GM18519 (cell line): ENCODE measurements around the gene SLX4.
"Not testable (repeated sequence)": the region's sequence is repeated elsewhere in the genome, so short reads cannot be mapped to it uniquely, and the experiment has no call there.

Experiments used
- ATAC-seq: cut with Tn5 transposase; IDR thresholded peaks from one replicate; pipeline ENCODE4 v1.9.1; 2021; ENCODE audit warnings: mild to moderate bottlenecking, moderate library complexity; ENCODE audit not compliant: unreplicated experiment, low FRiP score

The SLX4 gene

DNA sequence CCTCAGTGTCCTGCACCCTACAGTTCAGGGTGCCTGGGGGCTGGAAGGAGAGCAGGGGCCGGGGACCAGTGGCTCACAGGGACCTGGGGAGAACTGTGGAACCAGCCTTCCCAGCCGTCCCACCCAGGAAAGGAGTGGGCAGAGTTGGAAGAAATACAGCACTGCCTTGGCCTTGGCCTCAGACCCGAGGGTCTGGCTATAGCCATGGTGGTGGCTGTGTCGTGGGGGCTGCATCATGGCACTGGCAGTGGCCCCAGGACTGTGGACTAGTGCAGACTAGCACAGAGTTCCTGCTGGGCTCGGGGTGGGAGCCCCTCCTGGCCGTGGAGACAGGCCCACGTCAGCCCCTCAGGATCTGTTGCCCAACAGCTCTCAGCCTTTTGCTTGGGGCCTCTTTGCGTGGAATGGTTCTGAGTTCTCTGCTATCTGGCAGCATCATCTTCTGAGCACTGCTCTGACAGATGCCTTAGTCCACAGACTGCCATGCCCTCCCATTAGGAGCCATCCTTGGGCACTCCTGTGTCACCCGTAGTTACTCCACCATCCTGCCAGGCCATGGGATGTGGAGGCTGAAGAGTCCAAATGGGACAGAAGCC lies 30.5 kb upstream of the SLX4 start:
- no peak for ATAC-seq

DNA sequence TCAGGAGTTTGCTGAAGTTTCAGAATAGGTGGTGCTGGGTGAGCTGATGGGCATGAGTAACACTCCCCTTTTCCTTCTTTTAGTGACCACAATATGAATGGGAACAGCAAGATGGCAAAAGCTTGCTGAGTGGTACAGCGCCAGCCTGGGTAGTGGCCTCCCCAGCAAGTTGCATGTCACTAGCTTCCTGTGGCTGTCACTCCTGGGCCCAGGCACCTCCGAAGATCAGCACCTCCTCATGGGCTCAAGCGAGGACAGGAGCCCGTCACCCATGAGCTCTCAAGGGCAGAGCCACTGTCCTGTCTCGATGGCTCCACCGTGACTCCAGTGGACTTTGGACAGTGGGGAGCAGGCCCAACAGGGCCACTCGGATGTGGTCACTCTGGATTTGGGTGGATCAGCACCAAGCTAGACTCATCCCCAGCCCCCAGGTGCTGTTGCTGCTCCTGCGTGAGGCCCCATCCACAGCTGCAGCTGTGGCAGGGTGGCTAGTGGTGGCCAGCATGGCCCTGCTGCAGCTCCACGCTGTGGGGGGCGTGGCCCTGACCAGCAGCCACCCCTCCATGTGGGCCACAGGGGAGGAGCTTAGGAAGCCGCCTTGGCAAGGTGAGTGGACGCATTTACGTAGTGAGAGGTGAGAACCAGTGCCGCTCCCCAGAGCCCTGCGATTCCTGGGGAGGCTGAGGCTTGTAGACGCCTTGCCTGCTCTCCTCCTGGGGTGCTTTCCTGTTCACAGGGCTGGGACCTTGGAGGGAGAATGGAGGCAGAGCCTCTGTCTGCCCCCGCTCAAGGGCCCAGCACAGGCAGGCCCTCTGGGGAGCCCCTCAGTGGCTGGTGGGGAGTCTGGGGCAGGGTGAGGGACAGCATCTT lies 29.5 kb upstream of the SLX4 start:
- ATAC-seq: no peak

DNA sequence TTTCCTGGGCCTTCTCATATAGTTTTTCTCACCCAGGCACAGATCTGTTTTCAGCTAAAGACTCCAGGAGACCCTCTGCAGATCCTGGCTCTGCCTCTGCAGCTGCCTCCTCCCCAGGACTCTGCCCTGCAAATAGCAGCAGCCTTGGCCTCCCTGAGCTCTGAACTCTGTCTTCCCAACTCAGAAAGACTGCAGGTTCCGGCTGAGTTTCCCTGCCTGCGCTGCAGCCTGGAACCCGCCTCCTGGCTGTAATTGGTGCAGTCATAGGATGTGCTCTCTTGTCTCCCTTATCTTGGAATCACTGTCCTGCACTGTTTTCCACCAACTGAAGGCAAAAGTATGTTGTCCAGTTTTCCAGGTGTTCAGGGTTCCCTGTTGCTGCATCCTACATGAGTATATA lies 28.8 kb upstream of the SLX4 start:
- no peak for ATAC-seq

DNA sequence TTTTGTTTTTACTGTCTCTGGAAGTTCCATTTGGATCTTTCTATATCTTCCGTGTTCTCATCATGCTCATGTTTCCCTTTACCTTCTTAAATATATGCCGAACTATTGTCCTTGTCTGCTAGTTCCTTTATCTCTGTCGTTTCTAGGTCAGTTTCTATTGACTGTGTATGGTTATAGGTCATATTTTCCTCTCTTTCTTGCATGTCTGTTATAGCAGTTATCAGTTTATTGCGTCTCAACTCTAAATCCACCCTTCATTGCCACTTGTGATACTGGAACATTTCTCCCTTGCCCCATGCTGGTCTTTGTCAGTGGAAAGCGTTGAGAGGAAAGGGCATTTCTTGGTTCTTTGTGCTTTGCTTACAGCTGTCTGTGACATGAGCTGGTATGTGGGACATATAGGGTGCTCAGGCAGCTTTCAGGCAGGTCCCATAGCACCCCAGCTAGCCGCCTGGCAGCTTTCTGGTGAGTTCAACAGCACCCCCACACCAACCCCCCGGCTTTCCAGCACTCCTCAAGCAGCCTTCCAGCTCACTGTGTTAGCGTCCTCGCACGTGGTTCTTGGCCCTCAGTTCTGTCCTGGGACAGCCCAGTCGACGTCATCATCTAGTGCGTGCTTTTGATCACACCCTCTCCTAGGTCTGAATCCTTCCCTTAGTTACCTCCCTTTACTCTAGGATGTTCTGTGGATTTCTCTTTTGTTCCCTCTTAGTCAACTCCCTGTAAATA lies 27.7 kb upstream of the SLX4 start:
- no peak for ATAC-seq

DNA sequence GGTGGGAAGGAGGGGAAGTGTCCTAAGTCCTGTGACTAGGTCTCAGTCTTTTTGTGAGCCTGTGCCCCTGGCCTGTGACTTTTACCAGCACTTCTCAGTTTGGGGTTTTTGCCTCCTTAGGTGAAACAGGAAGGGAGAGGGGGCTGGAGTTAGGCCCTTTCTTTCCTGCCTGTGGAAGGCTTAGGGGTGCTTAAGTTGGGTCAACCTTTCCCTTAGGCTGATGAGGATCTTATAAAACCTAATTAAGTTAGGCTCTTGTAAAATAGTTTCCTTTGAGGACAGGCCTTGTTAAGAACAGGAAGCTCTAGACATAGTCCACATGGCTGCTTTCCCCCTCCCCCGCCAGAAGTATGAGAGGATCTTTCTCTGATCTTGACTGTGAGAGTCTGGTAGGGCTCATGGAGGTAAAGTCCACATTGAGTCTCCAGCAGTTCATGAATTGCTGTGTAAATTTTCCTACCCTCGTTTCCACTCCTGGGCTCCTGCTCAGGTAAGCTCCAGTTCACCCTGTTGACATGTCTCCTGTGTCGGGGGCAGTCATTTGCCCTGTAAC lies 26.0 kb upstream of the SLX4 start:
- ATAC-seq: no peak

DNA sequence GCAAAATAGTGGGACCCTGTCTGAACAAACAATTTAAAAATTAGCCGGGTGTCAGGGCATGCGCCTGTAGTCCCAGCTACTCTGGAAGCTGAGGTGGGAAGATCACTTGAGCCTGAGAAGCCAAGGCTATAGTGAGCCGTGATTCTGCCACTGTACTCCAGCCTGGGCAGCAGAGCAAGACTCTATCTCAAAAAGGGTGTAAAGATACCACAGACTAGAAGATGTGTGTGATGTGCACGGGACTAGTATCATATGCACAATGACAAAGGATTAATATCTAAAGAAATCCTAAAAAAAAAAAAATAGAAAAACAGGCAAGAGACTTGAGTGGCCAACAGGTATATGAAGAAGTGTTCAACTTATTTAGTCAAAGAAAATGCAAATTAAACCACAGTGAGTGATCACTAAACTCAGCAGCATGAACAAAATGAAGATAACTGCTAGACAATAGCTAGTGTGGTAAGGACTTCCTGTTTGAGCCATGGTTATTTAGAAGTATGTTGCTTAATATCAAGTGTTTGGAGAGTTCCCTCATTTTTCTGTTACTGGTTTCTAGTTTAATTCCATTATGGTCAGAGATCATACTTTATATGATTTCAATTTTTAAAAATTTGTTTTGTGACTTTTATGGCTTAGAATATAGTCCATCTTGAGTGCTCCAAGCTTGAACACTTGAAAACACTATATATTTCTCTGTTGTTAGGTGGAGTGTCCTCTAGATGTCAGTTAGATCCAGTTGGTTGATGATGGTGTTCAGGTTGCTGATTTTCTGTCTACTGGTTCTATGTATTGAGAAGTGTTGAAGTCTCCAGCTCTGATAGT lies 14.7 kb upstream of the SLX4 start:
- no peak for ATAC-seq

DNA sequence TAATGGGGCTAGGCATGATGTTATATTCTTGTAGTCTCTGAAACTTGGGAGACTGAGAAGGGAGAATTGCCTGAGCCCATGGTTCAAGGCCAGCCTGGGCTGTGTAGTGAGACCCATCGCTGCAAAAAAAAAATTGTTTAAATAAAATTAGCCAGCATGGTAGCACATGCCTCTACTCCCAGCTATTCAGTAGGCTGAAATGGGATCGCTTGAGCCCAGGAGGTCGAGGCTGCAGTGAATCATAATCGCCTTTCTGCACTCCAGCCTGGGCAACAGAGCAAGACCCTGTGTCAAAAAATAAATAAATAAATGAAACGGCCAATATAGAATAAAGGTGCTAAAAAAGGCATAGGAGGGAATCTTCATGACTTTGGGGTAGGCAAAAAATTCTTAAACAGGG lies 13.9 kb upstream of the SLX4 start:
- ATAC-seq: no peak

DNA sequence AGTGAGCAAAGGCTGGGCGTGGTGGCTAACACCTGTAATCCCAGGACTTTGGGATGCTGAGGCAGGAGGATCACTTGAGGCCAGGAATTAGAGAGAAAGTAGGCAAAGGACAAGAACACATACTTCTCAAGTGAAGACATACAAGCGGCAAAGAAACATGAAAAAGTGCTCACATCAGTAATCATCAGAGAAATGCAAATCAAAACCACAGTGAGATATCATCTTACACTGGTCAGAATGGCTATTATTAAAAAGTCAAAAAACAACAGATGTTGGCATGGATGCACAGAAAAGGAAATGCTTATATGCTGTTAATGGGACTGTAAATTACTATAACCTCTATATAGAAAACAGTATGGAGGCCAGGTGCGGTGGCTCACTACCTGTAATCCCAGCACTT lies 12.2 kb upstream of the SLX4 start:
- no peak for ATAC-seq

DNA sequence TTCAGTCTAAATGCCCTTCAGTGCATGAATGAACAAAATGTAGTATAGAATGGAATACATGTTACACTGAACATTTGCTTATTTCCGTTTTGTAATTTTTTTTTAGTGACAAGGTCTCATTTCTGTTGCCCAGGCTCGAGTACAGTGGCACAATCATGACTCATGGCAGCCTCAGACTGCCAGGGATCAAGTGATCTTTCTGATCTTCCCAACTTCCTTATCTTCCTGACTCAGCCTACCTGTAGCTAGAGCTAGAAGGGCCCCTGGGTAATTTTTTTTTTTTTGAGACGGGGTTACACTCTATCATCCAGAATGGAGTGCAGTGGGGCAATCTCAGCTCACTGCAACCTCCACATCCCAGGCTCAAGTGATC lies 7.3 kb upstream of the SLX4 start:
- no peak for ATAC-seq

DNA sequence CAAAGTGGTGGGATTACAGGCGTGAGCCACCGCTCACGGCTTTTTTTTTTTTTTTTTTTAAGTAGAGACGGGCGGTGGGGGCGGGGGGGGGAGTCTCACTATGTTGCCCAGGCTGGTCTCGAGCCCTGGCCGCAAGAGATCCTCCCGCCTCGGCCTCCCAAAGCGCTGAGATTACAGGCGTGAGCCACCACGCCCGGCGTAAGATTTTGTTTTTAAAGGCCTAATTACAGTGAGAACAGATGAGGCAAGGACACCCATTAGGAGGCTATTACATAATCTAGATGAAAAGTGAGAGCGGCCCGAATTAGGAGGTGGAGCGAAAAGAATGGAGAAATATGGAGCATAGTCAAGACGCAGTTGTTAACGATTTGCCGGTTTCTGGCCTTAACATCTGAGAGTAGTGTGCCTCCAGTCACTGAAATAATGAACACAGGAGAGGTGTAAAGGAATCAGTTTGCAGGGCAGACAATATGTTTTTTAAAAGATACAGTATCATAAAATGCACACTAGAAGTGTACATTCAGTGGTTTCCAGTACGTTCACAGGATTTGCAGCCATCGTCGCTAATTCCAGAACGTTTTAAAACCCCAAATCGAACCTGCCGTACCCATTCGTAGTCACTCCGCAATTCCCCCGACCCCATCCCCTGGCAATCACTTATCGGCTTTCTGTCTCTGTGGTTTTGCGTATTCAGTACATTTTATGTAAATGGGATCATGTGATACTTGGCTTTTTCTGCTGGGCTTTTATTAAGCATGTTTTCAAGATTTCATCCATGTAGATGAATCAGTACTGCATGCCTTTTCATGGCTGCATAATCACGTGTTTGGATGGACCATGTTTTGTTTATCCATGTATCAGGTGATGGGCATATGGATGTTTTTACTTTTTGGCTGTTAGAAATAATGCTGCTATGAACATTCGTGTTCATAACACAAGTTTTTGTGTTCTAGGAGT lies 1.4 kb upstream of the SLX4 start:
- ATAC-seq: no peak

DNA sequence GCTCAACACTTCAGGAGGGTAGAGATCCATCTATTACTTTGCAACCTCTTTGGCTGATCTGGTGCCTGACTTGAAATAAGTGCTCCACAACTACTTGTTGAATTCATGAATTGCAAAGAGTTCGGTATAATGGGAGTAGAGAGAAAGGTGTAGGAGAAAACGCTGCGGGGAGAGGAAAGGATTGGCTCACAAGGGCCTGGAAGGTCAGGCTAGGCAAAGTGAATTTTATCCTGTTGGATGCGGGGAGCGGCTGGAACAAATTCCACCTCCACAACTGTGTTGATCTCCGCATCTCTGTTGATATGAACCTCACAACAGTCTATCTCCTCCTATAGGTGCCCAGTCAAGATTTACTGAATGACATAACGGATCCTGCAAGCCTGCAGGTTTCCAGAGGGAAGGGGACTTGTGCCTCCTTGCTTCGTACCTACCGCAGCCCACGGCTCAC lies 684 bp downstream of the SLX4 start:
- ATAC-seq: no peak

DNA sequence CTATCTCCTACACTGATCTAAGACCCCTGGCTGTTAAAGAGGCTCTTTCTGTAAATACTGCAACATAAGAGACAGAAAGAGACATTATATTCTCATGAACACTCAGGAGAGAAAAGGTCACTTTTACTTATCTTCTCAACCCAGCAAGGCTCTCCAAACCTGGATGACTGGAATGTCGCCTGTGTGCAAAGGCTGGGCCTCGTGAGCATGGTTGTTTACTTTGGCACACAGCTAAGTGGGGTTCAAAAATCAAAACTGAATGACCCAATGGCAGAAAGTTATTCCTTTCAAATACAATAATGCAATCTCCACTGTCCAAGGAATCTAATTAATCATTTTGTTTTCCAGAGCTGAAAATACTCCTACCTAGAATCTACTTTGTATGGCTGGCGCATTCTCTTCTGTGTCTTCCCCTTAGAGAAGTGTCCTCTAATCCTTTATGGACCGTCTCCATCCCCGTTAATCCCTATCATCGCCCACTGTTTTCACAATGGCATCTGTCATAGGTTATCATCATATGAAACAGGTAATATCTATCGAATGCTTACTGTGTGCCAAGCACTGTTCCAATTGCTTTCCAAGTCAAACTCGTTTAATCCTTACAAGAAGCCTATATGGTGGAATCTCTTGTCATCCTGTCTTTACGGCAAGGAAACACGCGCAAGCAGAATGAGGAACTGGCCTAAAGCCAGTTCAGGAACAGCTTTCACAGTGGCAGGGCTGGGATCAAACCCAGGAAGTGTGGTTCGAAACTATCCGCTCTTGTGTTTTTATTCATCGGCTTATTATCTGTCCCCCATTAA lies 1.3 kb downstream of the SLX4 start:
- ATAC-seq: no peak

DNA sequence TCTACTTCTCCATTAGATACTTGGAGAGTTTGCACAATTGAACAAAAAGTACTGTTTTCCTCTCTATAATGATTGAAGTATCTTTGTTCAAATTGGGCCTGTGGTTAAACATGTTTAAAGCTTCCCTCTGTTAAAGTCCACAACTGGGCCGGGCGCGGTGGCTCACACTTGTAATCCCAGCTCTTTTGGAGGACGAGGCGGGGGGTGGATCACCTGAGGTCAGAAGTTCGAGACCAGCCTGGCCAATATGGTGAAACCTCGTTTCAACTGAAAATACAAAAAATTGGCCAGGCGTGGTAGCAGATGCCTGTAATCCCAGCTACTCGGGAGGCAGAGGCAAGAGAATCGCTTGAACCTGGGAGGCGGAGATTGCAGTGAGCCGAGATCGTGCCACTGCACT lies 2.4 kb downstream of the SLX4 start:
- not testable (repeated sequence) for ATAC-seq

DNA sequence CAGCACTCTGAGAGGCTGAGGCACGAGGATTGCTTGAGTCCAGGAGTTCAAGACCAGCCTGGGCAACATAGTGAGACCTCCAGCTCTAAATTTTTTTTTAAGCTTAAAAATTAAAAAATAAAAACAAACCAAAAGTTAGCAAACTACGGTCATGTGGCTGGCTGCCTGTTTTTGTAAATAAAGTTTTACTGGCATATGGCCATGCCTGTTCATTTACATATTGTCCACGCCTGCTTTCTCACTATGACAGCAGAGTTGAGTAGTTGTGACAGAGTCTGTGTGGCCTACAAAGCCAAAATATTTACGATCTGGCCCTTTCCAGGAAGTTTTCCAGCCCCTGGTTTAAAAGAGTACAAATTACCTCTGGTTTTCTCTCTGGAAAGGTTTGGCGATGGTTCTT lies 3.3 kb downstream of the SLX4 start:
- no peak for ATAC-seq

DNA sequence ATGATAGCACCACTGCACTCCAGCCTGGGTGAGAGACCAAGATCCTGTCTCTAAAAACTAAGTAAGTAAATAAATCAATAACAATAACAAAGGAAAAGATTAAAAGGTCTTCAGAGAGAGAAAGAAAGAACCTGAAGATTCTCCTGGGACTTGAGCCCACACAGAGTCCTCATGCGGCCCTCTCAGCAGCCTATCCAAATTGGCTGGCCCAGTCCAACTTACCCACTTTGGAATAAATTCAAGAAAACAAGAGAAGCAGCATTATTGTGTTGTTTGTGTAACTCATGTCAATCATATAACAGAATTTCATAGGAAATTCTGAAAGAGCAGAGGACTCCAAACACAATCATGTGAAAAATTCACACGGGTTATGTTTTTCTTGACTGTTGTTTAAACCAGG lies 3.8 kb downstream of the SLX4 start:
- no peak for ATAC-seq

DNA sequence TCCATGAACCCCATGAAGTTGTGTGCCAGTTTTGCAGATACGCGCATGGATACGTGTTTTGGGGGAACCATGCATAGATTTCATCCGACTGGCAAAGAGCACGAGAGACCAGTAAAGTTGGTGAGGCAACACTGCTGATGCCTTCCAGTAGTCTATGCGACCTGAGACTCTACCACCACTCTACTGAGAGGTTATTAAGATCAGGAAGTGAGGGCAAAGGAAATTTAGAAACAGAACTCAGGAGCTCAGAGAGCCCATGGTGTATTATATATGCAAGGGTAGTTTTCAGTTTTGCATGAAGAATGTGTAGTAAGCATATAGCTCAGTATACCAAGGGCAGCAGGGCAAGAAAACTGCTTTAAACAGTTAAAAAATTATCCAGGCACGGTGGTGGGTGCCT lies 4.2 kb downstream of the SLX4 start:
- no peak for ATAC-seq

DNA sequence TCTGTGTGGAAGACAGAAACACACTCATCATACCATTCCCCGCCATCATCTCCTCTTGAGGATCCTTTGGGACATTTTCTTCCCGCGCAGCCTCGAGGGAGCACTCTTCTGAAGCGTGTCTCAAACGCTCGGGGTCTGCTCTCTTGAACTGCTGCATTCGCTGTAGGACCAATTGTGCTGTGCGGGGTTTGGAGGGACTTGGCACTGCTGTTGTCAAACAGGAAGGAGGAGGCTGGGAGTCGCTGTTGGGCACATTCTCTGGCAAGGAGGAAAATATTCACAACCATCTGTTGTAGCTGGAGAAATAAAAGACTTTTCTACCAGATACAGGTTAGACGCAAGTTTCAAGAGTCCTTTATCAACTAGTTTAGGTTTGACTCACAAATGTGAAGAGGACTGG lies 5.0 kb downstream of the SLX4 start:
- no peak for ATAC-seq

DNA sequence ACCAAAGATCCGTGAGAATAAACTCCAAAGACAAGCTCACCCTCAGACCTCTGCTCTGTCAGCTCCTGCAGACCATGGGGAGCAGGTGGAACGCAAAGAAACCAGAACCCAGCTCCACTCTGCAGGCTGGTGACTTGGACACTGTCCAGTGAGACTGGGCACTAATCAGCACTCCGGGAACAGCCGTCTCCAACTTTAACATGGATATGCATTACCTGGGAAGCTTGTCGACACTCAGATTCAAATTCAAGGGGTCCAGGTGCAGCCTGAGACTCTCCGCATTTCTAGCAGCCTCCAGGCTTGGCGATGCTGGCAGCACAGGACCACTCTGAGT lies 9.1 kb downstream of the SLX4 start:
- no peak for ATAC-seq
